Hematopoietic multipotent progenitor cell (in vitro differentiated cells): Measurements from ENCODE around the gene ZNF425. TPM values are rescaled to one million over a fixed set of nuclear protein-coding genes. Genes with fewer than 3 reads are reported as not detected.
"Not testable (repeated sequence)": the region's sequence is repeated elsewhere in the genome, so short reads cannot be mapped to it uniquely, and the experiment has no call there.

Experiments used
- DNase-seq, 3 donors: peaks; one replicate each; pipeline ENCODE4 v3.0.0-alpha.2; 2011 to 2015; ENCODE audit warnings: low read depth in 2 of 3, low spot score in 2 of 3
- total RNA-seq: library from RNA; depleted of rRNA; stranded (reverse); fragments of >200 nt; gene quantifications from one replicate; pipeline ENCODE4 v1.2.3, GENCODE V29; 2012

The ZNF425 gene
- total RNA-seq, 1 donor, result 3.0 TPM

DNA sequence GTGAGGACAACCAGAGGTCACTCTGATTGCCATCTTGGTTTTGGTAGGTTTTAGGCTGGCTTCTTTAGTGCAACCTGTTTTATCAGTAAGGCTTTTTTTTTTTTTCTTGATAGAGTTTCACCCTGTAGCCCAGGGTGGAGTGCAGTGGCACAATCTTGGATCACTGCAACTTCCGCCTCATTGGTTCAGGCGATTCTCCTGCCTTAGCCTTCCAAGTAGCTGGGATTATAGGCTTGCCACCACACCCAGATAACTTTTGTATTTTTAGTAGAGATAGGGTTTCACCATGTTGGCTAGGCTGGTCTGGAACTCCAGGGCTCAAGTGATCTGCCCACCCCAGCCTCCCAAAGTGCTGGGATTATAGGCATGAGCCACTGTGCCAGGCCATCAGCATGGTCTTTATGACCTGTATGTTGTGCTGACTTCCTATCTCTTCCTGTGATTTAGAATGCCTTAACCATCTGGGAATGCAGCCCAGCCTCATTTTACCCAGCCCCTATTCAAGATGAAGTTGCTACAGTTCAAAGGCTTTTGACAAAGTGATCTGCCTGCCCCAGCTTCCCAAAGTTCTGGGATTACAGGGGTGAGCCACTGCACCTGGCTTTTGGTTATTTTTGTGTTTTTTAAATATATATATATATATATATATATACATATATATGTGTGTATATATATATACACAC is 7.0 kb upstream of the ZNF425 start:
- no peak for DNase-seq

DNA sequence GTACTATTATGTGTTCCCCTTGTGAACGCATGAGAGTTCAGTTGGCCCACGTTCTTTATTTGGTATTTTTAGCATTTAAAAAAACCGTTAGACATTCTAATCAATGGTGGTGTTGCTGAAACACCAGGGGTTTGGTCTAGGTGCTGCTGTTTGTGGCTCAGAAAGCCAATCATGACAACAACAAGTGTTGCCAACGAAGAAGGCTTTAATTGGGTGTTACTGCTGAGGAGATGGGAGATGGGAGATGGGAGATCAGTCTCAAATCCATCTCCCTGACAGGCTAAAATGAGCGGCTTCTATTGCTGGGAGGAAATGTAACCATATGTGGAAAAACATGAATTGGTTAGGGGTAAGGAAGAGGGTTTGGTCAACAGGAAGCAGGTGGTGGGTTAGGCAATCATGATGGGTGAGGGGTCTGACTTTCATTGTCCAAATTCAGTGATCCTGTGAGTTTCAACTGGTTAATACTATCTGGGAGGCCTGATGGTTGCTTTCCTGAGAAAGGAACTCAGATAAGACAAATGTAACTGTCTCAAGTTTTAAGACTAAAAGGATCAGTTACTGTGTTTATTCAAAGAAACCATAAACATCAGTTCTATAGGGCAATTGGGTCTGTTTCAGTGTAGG is 4.6 kb upstream of the ZNF425 start:
- DNase-seq, result peak in 1 of 3 donors; percentile 15

DNA sequence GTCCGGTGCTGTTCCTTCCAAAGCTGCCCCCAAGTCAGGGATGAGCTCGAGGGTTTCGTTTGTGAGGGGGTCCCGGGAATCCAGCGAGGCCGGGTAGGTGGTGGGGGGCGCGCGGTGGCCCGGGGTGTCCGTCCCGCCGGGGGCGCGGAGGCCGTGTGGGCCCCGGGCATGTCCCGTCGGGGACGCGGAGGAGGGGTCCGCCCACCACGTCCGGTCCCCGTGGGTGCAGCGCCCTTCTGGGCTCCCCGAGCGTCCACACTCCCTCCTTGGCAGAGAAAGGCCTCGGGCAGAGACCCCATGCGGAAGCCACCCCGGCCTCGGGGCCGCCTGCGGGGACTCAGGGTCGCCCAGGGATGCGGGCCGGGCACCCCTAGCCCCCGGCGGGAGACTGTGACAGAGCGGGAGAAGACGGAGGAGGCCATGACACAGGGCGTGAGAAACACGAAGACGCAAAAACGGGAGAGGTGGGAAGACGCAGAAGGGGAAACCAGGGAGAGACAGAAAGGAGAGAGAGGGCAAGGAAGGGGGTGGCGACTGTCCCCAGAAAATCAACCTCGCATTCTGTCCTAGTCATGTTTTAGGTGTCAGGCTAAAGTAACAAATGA is 640 bp upstream of the ZNF425 start:
- peak in 2 of 3 donors; percentile 69 to 71 for DNase-seq

DNA sequence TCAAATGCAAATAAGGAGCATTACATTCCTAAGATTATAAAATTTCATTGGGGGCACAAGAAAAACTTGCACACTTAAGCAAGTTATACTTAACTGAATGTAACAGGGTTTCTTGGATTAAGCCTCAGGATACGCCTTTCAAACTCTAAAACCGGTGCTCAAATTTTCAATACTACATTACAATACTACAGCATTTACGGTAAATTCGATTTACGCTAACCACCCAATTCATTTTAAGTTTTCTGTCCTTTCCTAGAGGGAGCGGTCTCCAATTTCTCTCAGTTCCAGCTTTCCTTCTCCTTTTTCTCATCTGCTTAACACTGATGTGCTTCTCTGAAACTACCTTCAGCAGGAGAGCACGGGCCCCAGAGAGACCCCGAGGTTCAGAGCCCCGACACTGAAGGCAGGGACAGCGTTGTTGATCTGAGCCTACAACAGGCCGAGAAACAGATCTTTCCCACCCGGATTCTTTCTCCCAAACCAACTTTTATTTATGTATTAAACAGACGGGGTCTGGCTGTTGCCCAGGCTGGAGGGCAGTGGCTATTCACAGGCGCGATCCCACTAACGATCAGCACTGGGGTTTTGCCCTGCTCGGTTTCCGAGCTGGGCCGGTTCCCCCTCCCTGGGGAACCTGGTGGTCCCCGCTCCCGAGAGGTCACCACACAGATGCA is 798 bp downstream of the ZNF425 start:
- DNase-seq, result no peak

DNA sequence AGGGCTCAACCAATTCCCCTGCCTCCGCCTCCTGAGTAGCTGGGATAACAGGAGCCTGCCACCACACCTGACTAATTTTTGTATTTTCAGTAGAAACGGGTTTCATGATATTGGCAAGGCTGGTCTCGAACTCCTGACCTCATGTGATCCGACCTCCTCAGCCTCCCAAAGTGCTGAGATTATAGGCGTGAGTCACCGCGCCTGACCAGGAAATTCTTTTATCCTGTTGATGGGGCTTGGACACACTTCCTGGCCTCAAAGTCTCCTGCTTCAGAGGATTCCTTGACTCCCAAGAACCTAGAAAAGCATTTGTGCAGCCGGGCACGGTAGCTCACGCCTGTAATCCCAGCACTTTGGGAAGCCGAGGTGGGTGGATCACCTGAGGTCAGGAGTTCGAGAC is 16.2 kb downstream of the ZNF425 start:
- DNase-seq, result no peak

DNA sequence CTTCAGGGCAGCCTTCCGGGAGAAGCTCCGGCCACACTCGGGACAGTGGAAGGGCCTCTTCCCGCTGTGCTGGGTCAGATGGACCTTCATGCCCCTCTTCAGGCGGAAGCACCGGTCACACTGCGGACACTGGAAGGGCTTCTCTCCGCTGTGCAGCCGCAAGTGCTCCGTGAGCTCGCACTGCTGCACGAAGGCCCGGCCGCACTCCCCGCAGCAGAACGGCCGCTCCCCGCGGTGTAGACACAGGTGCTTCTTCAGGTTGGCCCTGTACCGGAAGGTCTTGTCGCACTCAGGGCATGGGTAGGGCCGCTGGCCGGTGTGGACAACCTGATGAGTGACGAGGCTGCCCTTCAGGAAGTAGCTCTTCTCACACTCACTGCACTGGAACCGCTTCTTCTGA is 21.4 kb downstream of the ZNF425 start:
- no peak for DNase-seq

DNA sequence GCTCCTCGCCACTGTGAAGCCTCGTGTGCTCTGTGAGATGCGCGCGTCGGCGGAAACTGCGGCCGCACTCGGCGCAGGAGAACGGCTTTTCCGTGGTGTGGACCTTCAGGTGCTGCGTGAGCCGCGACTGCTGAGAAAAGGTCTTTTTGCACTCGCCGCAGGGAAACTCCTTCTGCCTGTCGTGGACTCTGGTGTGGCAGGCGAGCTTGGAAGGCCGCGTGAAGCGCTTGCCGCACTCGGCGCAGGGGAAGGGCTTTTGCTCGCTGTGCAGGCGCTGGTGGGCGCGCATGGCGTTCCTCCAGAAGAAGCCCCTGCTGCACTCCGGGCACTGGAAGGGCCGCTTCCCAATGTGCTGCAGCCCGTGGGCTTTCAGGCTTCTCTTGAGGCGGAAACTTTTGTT is 21.9 kb downstream of the ZNF425 start:
- no peak for DNase-seq

DNA sequence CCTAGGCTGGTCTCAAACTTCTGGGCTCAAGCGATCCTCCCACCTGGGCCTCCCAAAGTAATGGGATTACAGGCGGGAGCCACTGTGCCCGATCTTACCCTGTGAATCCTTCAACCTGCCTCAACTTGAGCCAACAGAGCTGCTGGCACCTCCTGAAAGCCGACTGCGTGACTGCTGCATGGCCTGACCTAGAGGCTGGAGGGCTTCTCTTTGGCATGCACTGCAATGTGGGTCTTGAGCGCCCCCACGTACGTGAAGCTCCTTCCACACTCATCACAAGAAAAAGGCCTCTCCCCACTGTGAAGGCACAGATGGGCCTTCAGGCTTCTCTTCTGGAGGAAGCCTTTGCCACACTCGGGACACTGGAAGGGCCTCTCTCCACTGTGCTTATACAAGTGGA is 22.7 kb downstream of the ZNF425 start:
- no peak for DNase-seq

DNA sequence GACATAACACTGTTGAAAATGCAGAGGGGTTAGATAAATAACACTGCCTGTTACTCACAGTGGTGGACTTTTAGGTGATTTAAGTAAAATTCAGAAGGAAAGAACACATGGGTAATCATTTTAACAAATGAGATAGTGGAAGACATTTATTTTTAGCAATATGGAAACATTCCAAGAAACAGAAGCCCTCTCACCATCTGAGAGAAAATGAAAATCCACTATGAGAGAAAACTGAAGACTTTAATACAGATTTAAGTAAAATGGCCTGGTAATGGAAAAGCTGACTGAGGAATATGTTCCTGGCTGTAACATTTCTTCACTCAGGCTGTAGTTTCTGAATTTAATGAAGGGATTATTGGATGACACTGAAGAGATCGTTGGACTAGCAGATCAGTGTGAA is 23.5 kb downstream of the ZNF425 start:
- DNase-seq, result no peak

DNA sequence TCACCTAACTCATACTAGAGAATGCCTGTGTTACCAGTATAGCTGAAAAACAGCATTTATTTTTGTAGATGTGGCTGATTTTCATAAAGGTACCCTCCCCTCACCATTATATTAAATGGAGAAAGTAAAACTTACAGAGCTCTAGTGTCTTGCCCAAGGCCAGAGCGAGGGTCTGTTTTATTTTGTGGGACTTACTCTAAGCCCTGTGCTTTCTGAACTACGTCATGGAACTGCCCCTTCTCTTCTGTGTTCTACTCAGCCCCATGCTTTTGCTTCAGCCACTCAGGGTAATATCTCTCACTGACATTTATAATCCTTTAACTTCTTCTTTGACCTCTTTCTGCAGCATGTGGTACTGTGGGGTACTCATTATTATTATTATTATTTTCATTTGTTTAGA is 25.3 kb downstream of the ZNF425 start:
- DNase-seq, result no peak

DNA sequence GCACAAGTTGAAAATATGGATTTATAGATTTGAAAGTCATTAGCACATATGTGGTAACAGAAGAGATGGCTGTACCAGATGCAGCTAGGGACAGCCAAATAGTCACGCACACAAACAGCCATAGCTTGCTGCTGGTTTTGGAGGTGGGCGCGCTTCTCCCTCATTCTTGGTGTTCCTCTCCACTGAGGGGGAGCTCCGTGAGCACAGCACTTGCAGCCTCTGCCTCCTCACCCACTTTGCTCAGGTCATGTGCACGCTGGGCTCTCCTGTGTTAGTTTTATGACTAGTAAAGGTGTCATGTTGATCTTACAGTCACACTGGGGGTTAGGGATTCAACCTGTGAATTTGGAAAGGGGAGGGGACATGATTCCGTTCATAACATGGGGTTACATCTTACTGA is 27.1 kb downstream of the ZNF425 start:
- no peak for DNase-seq

DNA sequence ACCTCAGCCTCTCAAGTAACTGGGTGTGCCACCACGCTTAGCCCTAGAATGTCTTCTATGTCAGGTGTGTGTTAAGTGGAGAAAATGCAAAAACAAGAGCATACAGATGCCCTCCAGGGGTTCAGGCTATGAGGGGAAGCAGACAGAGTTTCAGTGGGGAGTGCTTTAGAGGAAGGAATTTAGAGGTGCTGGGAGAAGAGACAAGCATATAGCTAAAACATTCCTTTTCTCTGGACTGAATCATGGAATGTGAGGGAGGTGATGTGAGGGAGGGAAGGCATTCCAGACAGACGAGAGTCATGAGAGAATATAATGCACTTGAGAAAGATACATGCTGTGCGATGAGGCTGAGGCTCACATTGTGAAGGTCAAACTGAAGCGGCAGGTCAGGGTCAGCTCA is 29.0 kb downstream of the ZNF425 start:
- DNase-seq, result no peak

DNA sequence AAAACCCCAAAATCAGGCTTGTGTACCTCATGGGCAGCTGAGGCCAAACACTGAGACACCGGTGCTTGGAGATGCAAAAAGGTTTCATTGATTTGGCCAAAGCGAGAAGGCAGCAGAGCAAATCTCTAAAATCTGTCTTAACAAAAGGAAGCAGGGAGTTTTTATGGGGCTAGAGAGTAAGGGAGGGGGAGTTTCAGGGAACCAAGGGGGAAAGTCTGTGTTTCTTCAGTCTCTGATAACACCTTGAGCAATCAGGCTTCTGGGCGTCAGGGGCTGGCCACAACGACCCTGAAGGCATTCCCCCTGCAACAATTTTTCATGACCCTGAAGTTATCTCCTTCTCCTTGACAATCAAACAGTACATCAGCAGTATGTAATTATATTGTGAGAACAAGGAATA is 32.9 kb downstream of the ZNF425 start:
- no peak for DNase-seq

DNA sequence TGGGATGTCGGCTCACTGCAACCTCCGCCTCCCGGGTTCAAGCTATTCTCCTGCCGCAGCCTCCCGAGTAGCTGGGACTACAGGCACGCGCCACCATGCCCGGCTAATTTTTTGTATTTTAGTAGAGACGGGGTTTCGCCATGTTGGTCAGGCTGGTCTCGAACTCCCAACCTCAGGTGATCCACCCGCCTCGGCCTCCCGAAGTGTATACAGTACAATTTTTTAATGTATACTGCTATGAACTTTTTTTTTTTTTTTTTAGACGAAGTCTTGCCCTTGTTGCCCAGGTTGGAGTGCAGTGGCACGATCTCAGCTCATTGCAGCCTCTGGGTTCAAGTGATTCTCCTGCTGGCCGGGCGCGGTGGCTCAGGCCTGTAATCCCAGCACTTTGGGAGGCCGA is 33.9 kb downstream of the ZNF425 start:
- DNase-seq, result not testable (repeated sequence)

DNA sequence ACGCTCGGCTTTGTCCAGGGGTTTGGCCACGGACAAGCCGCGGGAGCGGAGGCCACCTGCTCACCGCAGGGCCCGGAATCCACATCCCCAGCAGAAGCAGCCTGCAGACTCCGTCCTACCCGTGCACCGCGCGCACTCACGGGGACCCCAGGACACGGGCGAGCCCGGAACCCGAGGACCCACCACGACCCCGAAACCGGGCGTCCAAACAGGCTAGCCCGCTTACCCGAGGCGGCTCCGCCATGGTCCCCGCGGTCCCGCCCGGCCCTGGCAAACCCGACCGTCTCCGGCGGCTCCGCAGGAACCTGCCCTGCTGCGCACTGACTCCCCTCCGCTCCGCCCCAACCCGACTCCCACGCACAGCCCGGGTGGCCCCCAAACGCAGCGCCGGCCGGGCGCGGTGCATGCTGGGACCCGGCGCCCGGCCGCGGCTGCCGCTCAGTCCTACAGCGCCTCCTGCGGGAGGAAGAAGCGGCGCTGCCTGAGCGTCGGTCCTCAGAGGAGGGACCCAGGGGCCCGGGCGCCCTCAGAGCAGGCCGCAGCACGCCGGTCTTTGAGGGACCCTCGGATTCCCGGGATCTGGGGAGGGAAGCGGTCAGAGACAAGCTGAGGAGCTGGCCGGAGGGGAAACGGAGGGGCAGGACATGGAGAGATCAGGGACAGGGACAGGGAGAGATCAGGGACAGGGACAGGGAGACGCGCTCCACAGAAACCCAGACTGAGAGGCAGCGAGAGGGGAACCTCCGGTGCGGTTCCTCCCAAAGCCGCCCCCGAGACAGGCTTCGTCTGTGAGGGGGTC is 35.5 kb downstream of the ZNF425 start, which contains the start of gene ZNF786:
Gene ZNF786 (minus strand): TSS at position 322 of the 799 bp plus-strand sequence. CDS start 78 bp downstream, at position 244.
- DNase-seq, result peak; percentile 85 to 96 (median 94)

DNA sequence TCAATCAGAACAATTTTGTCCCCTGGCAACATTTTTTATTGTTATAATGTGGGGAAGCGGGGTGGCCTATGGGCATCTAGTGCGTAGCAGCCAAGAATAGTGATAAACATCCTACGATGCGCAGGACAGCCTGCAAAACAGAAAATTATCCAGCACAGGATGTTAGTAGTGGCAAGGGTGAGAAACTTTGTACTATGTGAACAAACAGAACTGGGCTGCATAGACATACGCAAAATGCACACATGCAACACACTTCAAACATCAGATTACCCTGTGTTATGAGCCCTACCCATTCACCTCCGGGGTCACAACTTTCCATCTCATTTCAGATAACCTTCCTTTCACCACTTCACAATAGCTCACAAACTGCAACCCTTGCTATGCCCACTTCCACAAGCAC is 38.7 kb downstream of the ZNF425 start:
- DNase-seq, result no peak

DNA sequence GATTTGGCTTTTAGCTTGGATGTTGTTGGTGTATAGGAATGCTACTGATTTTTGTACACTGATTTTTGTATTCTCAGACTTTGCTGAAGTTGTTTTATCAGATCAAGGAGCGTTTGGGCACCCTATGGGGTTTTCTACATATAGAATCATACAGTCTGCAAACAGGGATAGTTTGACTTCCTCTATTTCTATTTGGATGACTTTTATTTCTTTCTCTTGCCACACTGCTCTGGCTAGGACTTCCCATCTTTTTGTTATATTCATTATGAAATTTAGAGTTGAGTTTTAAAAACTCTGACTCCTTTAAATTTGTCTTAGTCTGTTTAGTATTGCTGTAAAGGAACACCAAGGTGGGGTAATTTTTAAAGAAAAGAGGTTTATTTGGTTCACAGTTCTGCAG is 40.3 kb downstream of the ZNF425 start:
- DNase-seq, result peak in 1 of 3 donors; percentile 5

DNA sequence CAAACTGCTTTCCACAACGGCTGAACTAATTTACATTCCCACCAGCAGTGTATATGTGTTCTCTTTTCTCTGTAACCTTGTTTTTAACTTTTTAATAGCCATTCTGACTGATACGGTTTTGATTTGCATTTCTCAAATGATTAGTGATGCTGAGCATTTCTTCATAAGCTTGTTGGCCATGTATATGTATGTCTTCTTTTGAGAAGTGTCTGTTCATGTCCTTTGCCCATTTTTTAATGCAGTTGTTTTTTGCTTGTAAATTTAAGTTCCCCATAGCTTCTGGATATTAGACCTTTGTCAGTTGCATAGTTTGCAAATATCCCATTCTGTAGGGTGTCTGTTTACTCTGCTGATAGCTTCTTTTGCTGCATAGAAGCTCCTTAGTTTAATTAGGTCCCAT is 41.7 kb downstream of the ZNF425 start:
- no peak for DNase-seq

DNA sequence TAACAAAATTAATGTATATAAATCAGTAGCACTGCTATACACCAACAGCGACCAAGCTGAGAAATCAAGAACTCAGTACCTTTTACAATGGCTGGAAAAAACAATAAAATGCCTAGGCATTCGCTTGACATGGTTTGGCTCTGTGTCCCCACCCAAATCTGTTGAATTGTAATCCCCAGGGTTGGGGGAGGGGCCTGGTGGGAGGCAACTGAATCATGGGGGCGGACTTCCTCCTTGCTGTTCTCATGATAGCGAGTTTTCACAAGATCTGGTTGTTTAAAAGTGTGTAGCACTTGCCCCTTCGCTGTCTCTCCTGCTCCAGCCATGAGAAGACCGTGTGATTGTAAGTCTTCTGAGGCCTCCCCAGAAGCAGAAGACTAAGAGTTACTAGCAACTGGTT is 44.2 kb downstream of the ZNF425 start:
- no peak for DNase-seq

DNA sequence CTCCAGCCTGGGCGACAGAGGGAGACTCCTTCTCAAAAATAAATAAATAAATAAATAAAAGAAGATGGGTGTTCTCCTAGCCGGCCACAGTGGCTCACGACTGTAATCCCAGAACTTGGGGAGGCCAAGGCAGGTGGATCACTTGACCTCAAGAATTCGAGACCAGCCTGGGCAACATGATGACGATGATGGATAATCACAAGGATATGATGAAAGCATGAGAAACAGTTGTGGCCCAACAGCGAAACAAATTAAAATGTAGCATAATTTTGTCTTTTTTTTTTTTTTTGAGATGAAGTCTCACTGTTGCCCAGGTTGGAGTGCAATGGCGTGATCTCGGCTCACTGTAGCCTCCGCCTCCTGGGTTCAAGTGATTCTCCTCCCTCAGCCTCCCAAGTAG is 48.5 kb downstream of the ZNF425 start:
- no peak for DNase-seq

DNA sequence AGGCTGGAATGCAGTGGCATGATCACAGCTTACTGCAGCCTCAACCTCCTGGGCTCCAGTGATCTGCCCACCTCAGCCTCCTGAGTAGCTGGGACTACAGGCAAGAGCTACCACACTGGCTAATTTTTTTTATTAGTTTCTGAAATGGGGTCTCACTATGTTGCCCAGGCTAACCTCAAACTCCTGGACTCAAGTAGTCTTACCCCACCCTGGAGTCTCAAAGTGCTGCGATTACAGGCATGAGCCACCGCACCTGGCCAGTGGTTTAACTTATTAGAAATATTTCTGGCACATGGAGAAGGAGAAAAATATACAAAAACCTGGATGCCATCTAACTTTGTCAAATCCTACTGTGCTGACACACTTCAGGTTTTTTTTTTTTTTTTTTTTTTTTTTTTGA is 50.8 kb downstream of the ZNF425 start:
- no peak for DNase-seq
